Measurements from ENCODE around the gene SIRT2.

- TF ChIP-seq POLR2AphosphoS5 (IDR thresholded peaks at IDR 0.05), result no peak
- no peak for TF ChIP-seq CTCF (IDR thresholded peaks at IDR 0.05)
These were observed 58.8 kb downstream of the SIRT2 start for GRCh38 chr19:38840583-38840968.
